K562 (cell line): Measurements from ENCODE around the gene PICK1. TPM values are rescaled to one million over a fixed set of nuclear protein-coding genes. Genes with fewer than 3 reads are reported as not detected.

Source experiments
- ATAC-seq: fragments of 200-7000 bp; cut with Tn5 transposase; 3 replicates; pipeline ENCODE4 v1.9.1; 2020; ENCODE audit warnings: moderate library complexity
- BruUV-seq: library from RNA; stranded (reverse); fragments of 400-500 nt; replicated peaks from 2 replicates; lab custom pipeline; 2021; lab: Mats Ljungman, UMichigan
- CTCF ChIA-PET: fragments of 300-600 bp; formaldehyde crosslinking; extraction: SDS; loops from one replicate; lab custom pipeline; 2021; ENCODE audit warnings: low intra/inter-chr PET ratio; lab: Yijun Ruan, JAX
- POLR2A ChIA-PET: fragments of 300-600, 350-650 bp; sonication (Branson Sonifier 250); formaldehyde crosslinking; extraction: SDS; loops from one replicate; lab custom pipeline; 2021; ENCODE audit warnings: antibody characterized with exemption, inconsistent platforms; lab: Yijun Ruan, JAX
- DNase-seq, 4 experiments: peaks; one replicate each; pipeline versions ENCODE4 v3.0.0 to v3.0.0-alpha.2; 2011 to 2018; ENCODE audit warnings: low spot score in 3 of 4, mixed read lengths in 3 of 4; ENCODE audit errors: extremely low read depth in 1 of 4
- FAIRE-seq: peaks from 2 replicates; lab custom pipeline; 2011; peaks lifted over from hg19 to GRCh38; lab: Jason Lieb, UNC
- H2AFZ ChIP-seq: 2 replicates; pipeline ENCODE4 v1.6.0; 2011; ENCODE audit warnings: low read depth, low read length, control low read depth, inconsistent platforms
- H3K27ac ChIP-seq: fragments of 200-600 bp; 3 replicates; pipeline ENCODE4 v1.8.0; 2011; ENCODE audit warnings: low read depth, mild to moderate bottlenecking, control low read depth, inconsistent platforms, low read length, moderate library complexity, mixed read lengths; ENCODE audit errors: extremely low read depth
- H3K27me3 ChIP-seq, 2 experiments: fragments of 300-600 bp in 1 of 2; 2 replicates in 1 of 2; 3 replicates in 1 of 2; pipeline versions ENCODE4 v1.6.0 to v1.8.0; 2011; ENCODE audit warnings: inconsistent platforms in 2 of 2, low read length in 2 of 2, mild to moderate bottlenecking in 1 of 2, mixed read lengths in 1 of 2, moderate library complexity in 1 of 2; ENCODE audit not compliant: control insufficient read depth in 2 of 2, insufficient read depth in 2 of 2
- H3K36me3 ChIP-seq: fragments of 300-600 bp; 3 replicates; pipeline ENCODE4 v1.8.0; 2011; ENCODE audit warnings: mild to moderate bottlenecking, low read length, inconsistent platforms; ENCODE audit not compliant: control insufficient read depth, insufficient read depth
- H3K4me1 ChIP-seq, 2 experiments: fragments of 200-600 bp in 1 of 2; replicated peaks in 1 of 2; 2 replicates in 1 of 2; 3 replicates in 1 of 2; pipeline versions ENCODE4 v1.5.1 to v1.8.0; 2011; ENCODE audit warnings: inconsistent platforms in 2 of 2, low read length in 2 of 2, mild to moderate bottlenecking in 1 of 2, mixed read lengths in 1 of 2, moderate library complexity in 1 of 2; ENCODE audit not compliant: control insufficient read depth in 2 of 2, insufficient read depth in 2 of 2
- H3K4me2 ChIP-seq: 2 replicates; pipeline ENCODE4 v1.6.1; 2011; ENCODE audit warnings: low read length, control low read depth, inconsistent platforms, mixed read lengths; ENCODE audit not compliant: insufficient read depth
- H3K4me3 ChIP-seq: fragments of 200-600 bp; sonication (generic), shearing (Covaris generic); 2 replicates; pipeline ENCODE4 v1.5.1; 2016; ENCODE audit warnings: control low read depth, inconsistent platforms
- H3K79me2 ChIP-seq: fragments of 200-600 bp; 3 replicates; pipeline ENCODE4 v1.8.0; 2011; ENCODE audit warnings: low read length, inconsistent platforms; ENCODE audit not compliant: control insufficient read depth, insufficient read depth
- H3K9ac ChIP-seq, 2 experiments: 2 replicates each; pipeline versions ENCODE4 v1.6.0 to v1.6.1; 2011; ENCODE audit warnings: low read depth in 2 of 2, low read length in 2 of 2, control low read depth in 1 of 2, inconsistent platforms in 1 of 2, mild to moderate bottlenecking in 1 of 2, mixed read lengths in 1 of 2; ENCODE audit not compliant: insufficient read depth in 1 of 2
- H3K9me1 ChIP-seq: one replicate; pipeline ENCODE4 v1.6.0; 2011; ENCODE audit warnings: inconsistent platforms, mild to moderate bottlenecking, low read length, moderate library complexity; ENCODE audit not compliant: control insufficient read depth, insufficient read depth
- H3K9me3 ChIP-seq: replicated peaks from 2 replicates; pipeline ENCODE4 v1.5.1; 2011; ENCODE audit warnings: low read depth, low read length, inconsistent platforms; ENCODE audit not compliant: control insufficient read depth, insufficient read depth
- H4K20me1 ChIP-seq: replicated peaks from 2 replicates; pipeline ENCODE4 v1.6.1; 2011; ENCODE audit warnings: low read length, inconsistent platforms, mixed read lengths; ENCODE audit not compliant: control insufficient read depth, insufficient read depth
- NRF1 ChIP-seq, 2 experiments: fragments of 450-650 bp; IDR thresholded peaks in 1 of 2; conservative IDR thresholded peaks in 1 of 2; 2 replicates each; pipeline ENCODE4 v1.6.1; 2014; ENCODE audit warnings: mild to moderate bottlenecking in 2 of 2
- WGBS: fragments of 100-300 bp; shearing (Covaris generic); methylation state at CpG from one replicate; pipeline ENCODE4 v1.1.6; 2016; ENCODE audit warnings: low coverage, mixed read lengths; ENCODE audit not compliant: insufficient coverage; ENCODE audit errors: missing lambda C conversion rate; 5-methylcytosine and 5-hydroxymethylcytosine counted together
- in situ Hi-C: fragments of 300-500 bp; cut with MboI; formaldehyde crosslinking; loops from 4 replicates; pipeline ENCODE4 v1.15.0; 2018; ENCODE audit warnings: inconsistent platforms, mixed read lengths
- intact Hi-C: fragments of 100-400 bp; cut with micrococcal nuclease; formaldehyde crosslinking; loops from 2 replicates; pipeline ENCODE4 v1.14.2; 2022
- polyA plus RNA-seq, 8 experiments: library from polyadenylated mRNA; depleted of rRNA in 4 of 8; stranded (reverse) in 5 of 8; unstranded in 3 of 8; fragments of >200 nt; fragmentation: Nextera tagmentation in 2 of 8; fragmentation: Illumina TruSeq in 1 of 8; extraction: Ambion mirVana in 2 of 8; extraction: Trizol in 1 of 8; gene quantifications; 2 replicates each; pipeline versions ENCODE4 v1.2.1 to v1.2.3, GENCODE V29; 2011 to 2014; ENCODE audit warnings: inconsistent platforms in 1 of 8, missing spikeins in 1 of 8
- total RNA-seq, 7 experiments: library from RNA; depleted of rRNA in 6 of 7; stranded (reverse); fragments of >200 nt in 6 of 7; fragmentation: Illumina TruSeq in 2 of 7; extraction: Trizol in 2 of 7; gene quantifications; 2 replicates each; pipeline versions ENCODE4 v1.2.1 to v1.2.3, GENCODE V29; 2011 to 2021; ENCODE audit warnings: low replicate concordance in 1 of 7
- TF ChIP-seq, protein P1 (sequence below): fragments of 250-450 bp; sonication (Bioruptor Pico); IDR thresholded peaks from 2 replicates; pipeline ENCODE4 v1.8.0; 2022; ENCODE audit warnings: moderate library complexity, mild to moderate bottlenecking, inconsistent platforms
- TF ChIP-seq, protein P2 (sequence below), 2 experiments: IDR thresholded peaks; 2 replicates each; pipeline ENCODE4 v1.6.1; 2011; ENCODE audit warnings: borderline replicate concordance in 1 of 2, control low read depth in 1 of 2, low read depth in 1 of 2, low read length in 1 of 2, mild to moderate bottlenecking in 1 of 2, mixed read lengths in 1 of 2, moderate library complexity in 1 of 2; ENCODE audit not compliant: insufficient read depth in 1 of 2, insufficient read length in 1 of 2, poor library complexity in 1 of 2, severe bottlenecking in 1 of 2; ENCODE audit errors: extremely low read depth in 1 of 2

PICK1 gene
- total and polyA plus RNA-seq, 9 of the 15 experiments (the other 6 are each of a cell fraction or from before 2014, with no cell fraction given), result 0.06 to 11.0 (median 7.9) TPM; not detected in 1

DNA sequence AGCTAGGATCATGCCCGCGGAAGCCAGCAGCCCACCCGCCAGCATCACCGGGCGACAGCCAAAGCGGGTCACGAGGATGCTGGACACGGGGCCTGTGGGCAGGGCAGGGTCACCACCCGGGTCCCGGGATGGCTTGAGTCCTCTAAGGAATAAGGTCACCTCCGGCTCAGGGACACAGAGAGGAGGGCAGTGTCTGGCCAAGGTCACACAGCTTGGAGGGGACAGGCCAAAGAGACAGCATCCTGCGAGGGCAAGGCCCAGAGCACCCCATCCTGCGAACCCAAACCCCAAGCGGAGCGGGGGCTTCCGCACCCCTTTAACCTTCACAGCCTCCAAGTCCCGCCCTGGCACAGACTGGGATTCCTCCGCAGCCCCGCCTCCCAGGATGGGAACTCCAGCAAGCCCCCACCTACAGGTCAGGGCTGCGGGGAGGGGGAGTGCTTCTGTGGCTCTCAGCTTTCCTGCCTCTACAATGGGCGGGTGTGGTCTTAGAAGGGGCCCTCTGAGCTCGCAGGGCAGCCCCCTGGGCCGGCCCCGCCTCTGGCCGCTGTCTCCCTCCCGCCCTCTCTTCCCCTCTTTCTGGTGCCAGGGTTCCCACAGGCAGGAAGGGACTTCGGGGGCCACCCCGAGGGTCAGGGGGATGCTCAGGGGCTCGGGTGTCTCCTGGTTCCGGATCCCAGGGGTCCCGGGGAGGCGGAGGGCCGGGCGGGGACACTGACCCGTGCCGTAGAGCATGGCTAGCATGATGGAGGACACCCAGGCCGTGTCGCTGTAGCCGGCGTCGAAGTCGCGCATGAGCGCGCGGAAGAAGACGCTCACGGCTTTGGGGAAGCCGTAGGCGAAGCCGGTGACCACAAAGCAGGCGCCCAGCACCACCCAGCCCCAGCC is 25.0 kb downstream of the PICK1 start:
- Histone ChIP-seq H3K27ac (no peak overlapping the region), H4K20me1 (no peaks in the 10 kb centered on the region), H2AFZ (no peak overlapping the region), H3K4me2 (no peak overlapping the region), H3K79me2 (no peaks in the 10 kb centered on the region), H3K9me1 (no peaks in the 10 kb centered on the region), H3K4me1 (peaks cover 0 to 47% of the 10 kb centered on the region in 2 experiments; a peak in 2 of 5 replicates), H3K27me3 (peaks cover 2 to 43% of the 10 kb centered on the region in 2 experiments; a peak in 2 of 5 replicates), H3K9me3 (no peaks in the 10 kb centered on the region), H3K36me3 (no peaks in the 10 kb centered on the region), H3K9ac (no peak overlapping the region), H3K4me3 (no peak overlapping the region)
- ChIA-PET CTCF (no interaction called here), POLR2A (no interaction called here)
- WGBS, result 25% methylated on average over 12 of the region's 52 CpGs
- TF ChIP-seq NRF1 (conservative IDR thresholded peaks at IDR 0.05 in 1 of 2, IDR thresholded peaks at IDR 0.05 in 1 of 2), result peak; percentile 30 to 42; a peak in 3 of 4 replicates
- TF ChIP-seq, protein P1, sequence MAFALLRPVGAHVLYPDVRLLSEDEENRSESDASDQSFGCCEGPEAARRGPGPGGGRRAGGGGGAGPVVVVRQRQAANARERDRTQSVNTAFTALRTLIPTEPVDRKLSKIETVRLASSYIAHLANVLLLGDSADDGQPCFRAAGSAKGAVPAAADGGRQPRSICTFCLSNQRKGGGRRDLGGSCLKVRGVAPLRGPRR (CRISPR knock-in tag), result no peak
- TF ChIP-seq, protein P2, sequence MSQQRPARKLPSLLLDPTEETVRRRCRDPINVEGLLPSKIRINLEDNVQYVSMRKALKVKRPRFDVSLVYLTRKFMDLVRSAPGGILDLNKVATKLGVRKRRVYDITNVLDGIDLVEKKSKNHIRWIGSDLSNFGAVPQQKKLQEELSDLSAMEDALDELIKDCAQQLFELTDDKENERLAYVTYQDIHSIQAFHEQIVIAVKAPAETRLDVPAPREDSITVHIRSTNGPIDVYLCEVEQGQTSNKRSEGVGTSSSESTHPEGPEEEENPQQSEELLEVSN (IDR thresholded peaks at IDR 0.05; ENCODE audit: borderline replicate concordance in 1 of 2, extremely low read depth in 1 of 2, insufficient read depth in 1 of 2, insufficient read length in 1 of 2, low read depth in 1 of 2, low read length in 1 of 2, poor library complexity in 1 of 2, severe bottlenecking in 1 of 2), result peak in 1 of 2 experiments; percentile 18
- no TSS peak for BruUV-seq
- FAIRE-seq (no peak), DNase-seq (no peak), ATAC-seq (peak; percentile 33; the same call in 1 of the 3 replicates)
- in situ Hi-C loops (no loop called here), intact Hi-C loops (no loop called here)
